Nucleus accumbens (tissue), 56 donors: ENCODE data around the gene PPY.
"Not testable (repeated sequence)": the region's sequence is repeated elsewhere in the genome, so short reads cannot be mapped to it uniquely, and the experiment has no call there.

ENCODE experiments used
- DNase-seq, 56 donors: peaks; one replicate each; lab custom pipeline; 2025; lab: John Stamatoyannopoulos, UW

Gene PPY

GRCh38 chr17:43942051-43942685 is at the start of gene PPY:
TSS of gene PPY (minus strand) at chr17:43942476. CDS start at chr17:43941654, 822 bp downstream.
- no peak for DNase-seq

- no peak for DNase-seq
Observed at GRCh38 chr17:43988301-43988700, 46.0 kb upstream of the PPY start.

GRCh38 chr17:43987131-43988021 is 45.1 kb upstream of the PPY start:
- DNase-seq = no peak

- DNase-seq = peak in 2 of 56 donors; percentile 1 to 2
Observed at GRCh38 chr17:43986225-43986981, 44.1 kb upstream of the PPY start.

GRCh38 chr17:43984521-43984920 is 42.2 kb upstream of the PPY start:
- DNase-seq = no peak

GRCh38 chr17:43983515-43984411 is 41.5 kb upstream of the PPY start:
- peak in 15 of 56 donors; percentile 2 to 66 (median 16) for DNase-seq

GRCh38 chr17:43983196-43983514 is 40.9 kb upstream of the PPY start:
- no peak for DNase-seq

- DNase-seq = no peak
Observed at GRCh38 chr17:43982171-43982570, 39.9 kb upstream of the PPY start.

- DNase-seq = no peak
Observed at GRCh38 chr17:43979671-43980070, 37.4 kb upstream of the PPY start.

- no peak for DNase-seq
Observed at GRCh38 chr17:43979011-43979410, 36.7 kb upstream of the PPY start.

GRCh38 chr17:43978078-43978477 is 35.8 kb upstream of the PPY start:
- DNase-seq = no peak

GRCh38 chr17:43976963-43977837 is 34.9 kb upstream of the PPY start:
- DNase-seq = no peak

- no peak for DNase-seq
Observed at GRCh38 chr17:43975898-43976297, 33.6 kb upstream of the PPY start.

GRCh38 chr17:43974382-43975266 is 32.3 kb upstream of the PPY start:
- no peak for DNase-seq

- DNase-seq = not testable (repeated sequence)
Observed at GRCh38 chr17:43972444-43973212, 30.4 kb upstream of the PPY start.

GRCh38 chr17:43971436-43971835 is 29.2 kb upstream of the PPY start:
- not testable (repeated sequence) for DNase-seq

- no peak for DNase-seq
Observed at GRCh38 chr17:43970366-43970765, 28.1 kb upstream of the PPY start.
